IMR-90 (cell line): ENCODE measurements around the gene PTGER2. TPM values are rescaled to one million over a fixed set of nuclear protein-coding genes. Genes with fewer than 3 reads are reported as not detected.

Experiments used
- ATAC-seq: fragments of 200-7000 bp; cut with Tn5 transposase; 2 replicates; pipeline ENCODE4 v1.9.1; 2020; ENCODE audit warnings: low read depth, mild to moderate bottlenecking, moderate library complexity
- BruUV-seq: library from RNA; stranded (reverse); fragments of 400-500 nt; replicated peaks from 2 replicates; lab custom pipeline; 2021; lab: Mats Ljungman, UMichigan
- CTCF ChIA-PET: fragments of 300-600 bp; formaldehyde crosslinking; extraction: SDS; loops from one replicate; lab custom pipeline; 2021; ENCODE audit warnings: antibody characterized with exemption; lab: Yijun Ruan, JAX
- POLR2A ChIA-PET: fragments of 300-600 bp; sonication (Branson Sonifier 250); formaldehyde crosslinking; loops from one replicate; lab custom pipeline; 2022; ENCODE audit warnings: antibody characterized with exemption; ENCODE audit not compliant: unreplicated experiment; lab: Charles Lee
- DNase-seq: peaks from one replicate; pipeline ENCODE4 v3.0.0; 2013
- H2AFZ ChIP-seq: replicated peaks from 2 replicates; pipeline ENCODE3; 2013; ENCODE audit warnings: low read length, mild to moderate bottlenecking; ENCODE audit not compliant: poor library complexity
- H2AK5ac ChIP-seq: 2 replicates; pipeline ENCODE4 v1.6.1; 2013; ENCODE audit warnings: low read depth, low read length, inconsistent platforms
- H2AK9ac ChIP-seq: replicated peaks from 2 replicates; pipeline ENCODE3; 2013; ENCODE audit warnings: mild to moderate bottlenecking, low read depth, low read length, moderate library complexity; ENCODE audit not compliant: poor library complexity
- H2BK120ac ChIP-seq: 2 replicates; pipeline ENCODE4 v1.6.1; 2013; ENCODE audit warnings: low read depth, low read length, inconsistent platforms
- H2BK15ac ChIP-seq: 3 replicates; pipeline ENCODE4 v1.6.1; 2013; ENCODE audit warnings: low read depth, low read length, inconsistent platforms
- H2BK20ac ChIP-seq: 2 replicates; pipeline ENCODE4 v1.6.1; 2013; ENCODE audit warnings: low read depth, mild to moderate bottlenecking, inconsistent platforms, low read length, moderate library complexity
- H2BK5ac ChIP-seq: 2 replicates; pipeline ENCODE4 v1.6.1; 2013; ENCODE audit warnings: mild to moderate bottlenecking, low read depth, low read length, inconsistent platforms; ENCODE audit not compliant: poor library complexity, severe bottlenecking
- H3K14ac ChIP-seq: replicated peaks from 2 replicates; pipeline ENCODE4 v1.6.1; 2013; ENCODE audit warnings: low read depth, low read length, inconsistent platforms
- H3K18ac ChIP-seq: 2 replicates; pipeline ENCODE4 v1.6.1; 2013; ENCODE audit warnings: low read depth, low read length, control low read depth
- H3K23ac ChIP-seq: 2 replicates; pipeline ENCODE4 v1.6.1; 2013; ENCODE audit warnings: low read depth, low read length, inconsistent platforms
- H3K27ac ChIP-seq: 2 replicates; pipeline ENCODE4 v1.5.1; 2013; ENCODE audit warnings: mild to moderate bottlenecking, control low read depth, low read length; ENCODE audit not compliant: insufficient read depth
- H3K27me3 ChIP-seq: 2 replicates; pipeline ENCODE4 v1.6.1; 2013; ENCODE audit warnings: low read length; ENCODE audit not compliant: control insufficient read depth, insufficient read depth
- H3K36me3 ChIP-seq: 2 replicates; pipeline ENCODE4 v1.6.1; 2013; ENCODE audit warnings: low read length, mixed read lengths; ENCODE audit not compliant: control insufficient read depth, insufficient read depth
- H3K4ac ChIP-seq: 2 replicates; pipeline ENCODE4 v1.6.1; 2013; ENCODE audit warnings: low read depth, low read length, inconsistent platforms
- H3K4me1 ChIP-seq: 2 replicates; pipeline ENCODE4 v1.6.1; 2013; ENCODE audit warnings: low read length, mixed read lengths; ENCODE audit not compliant: control insufficient read depth, insufficient read depth
- H3K4me2 ChIP-seq: 2 replicates; pipeline ENCODE4 v1.6.1; 2013; ENCODE audit warnings: low read depth, mild to moderate bottlenecking, control low read depth, low read length, moderate library complexity
- H3K4me3 ChIP-seq: 2 replicates; pipeline ENCODE4 v1.5.1; 2013; ENCODE audit warnings: low read depth, mild to moderate bottlenecking, control low read depth, low read length, moderate library complexity; ENCODE audit not compliant: insufficient read depth
- H3K56ac ChIP-seq: 2 replicates; pipeline ENCODE4 v1.6.1; 2013; ENCODE audit warnings: low read length, inconsistent platforms; ENCODE audit not compliant: insufficient read depth; ENCODE audit errors: extremely low read depth
- H3K79me1 ChIP-seq, 2 experiments: 2 replicates each; pipeline ENCODE4 v1.6.1; 2013; ENCODE audit warnings: low read length in 2 of 2, inconsistent platforms in 1 of 2, low read depth in 1 of 2
- H3K9ac ChIP-seq: 2 replicates; pipeline ENCODE4 v1.6.1; 2013; ENCODE audit warnings: low read depth, low read length, control low read depth
- H3K9me1 ChIP-seq: 2 replicates; pipeline ENCODE4 v1.6.1; 2013; ENCODE audit warnings: low read length, inconsistent platforms; ENCODE audit not compliant: insufficient read depth
- H3K9me3 ChIP-seq: 2 replicates; pipeline ENCODE4 v1.6.1; 2013; ENCODE audit warnings: low read length; ENCODE audit not compliant: control insufficient read depth, insufficient read depth
- H4K20me1 ChIP-seq: 2 replicates; pipeline ENCODE4 v1.6.1; 2013; ENCODE audit warnings: low read length, inconsistent platforms; ENCODE audit not compliant: insufficient read depth
- H4K5ac ChIP-seq: 2 replicates; pipeline ENCODE4 v1.6.1; 2013; ENCODE audit warnings: mild to moderate bottlenecking, low read depth, low read length, control low read depth
- H4K8ac ChIP-seq, 2 experiments: 2 replicates each; pipeline ENCODE4 v1.6.1; 2013; ENCODE audit warnings: low read depth in 2 of 2, low read length in 2 of 2, control low read depth in 1 of 2, inconsistent platforms in 1 of 2
- H4K91ac ChIP-seq: 2 replicates; pipeline ENCODE4 v1.6.1; 2013; ENCODE audit warnings: low read depth, low read length, inconsistent platforms; ENCODE audit not compliant: insufficient read depth
- CEBPB ChIP-seq: IDR thresholded peaks from 2 replicates; pipeline ENCODE4 v1.6.1; 2012; ENCODE audit warnings: low read depth, low read length, improper control_type of control experiment
- CTCF ChIP-seq: conservative IDR thresholded peaks from 2 replicates; pipeline ENCODE4 v1.5.1; 2012; ENCODE audit warnings: mild to moderate bottlenecking, low read depth, low read length, improper control_type of control experiment
- FOS ChIP-seq: fragments of 150-350 bp; IDR thresholded peaks from 2 replicates; pipeline ENCODE4 v1.6.1; 2016; ENCODE audit warnings: low read depth, low read length
- MAZ ChIP-seq: IDR thresholded peaks from 2 replicates; pipeline ENCODE4 v1.6.1; 2012; ENCODE audit warnings: low read depth, mild to moderate bottlenecking, low read length, improper control_type of control experiment, moderate library complexity, borderline replicate concordance
- RCOR1 ChIP-seq: IDR thresholded peaks from 2 replicates; pipeline ENCODE4 v1.6.1; 2012; ENCODE audit warnings: mild to moderate bottlenecking, low read length, improper control_type of control experiment; ENCODE audit not compliant: insufficient replicate concordance
- WGBS, 2 experiments: methylation state at CpG; one replicate each; pipeline versions ENCODE4 v1.1.5 to v1.1.7; 2013; ENCODE audit warnings: missing lambda C conversion rate in 2 of 2; ENCODE audit not compliant: insufficient read length in 1 of 2; ENCODE audit errors: extremely low coverage in 2 of 2; 5-methylcytosine and 5-hydroxymethylcytosine counted together
- dilution Hi-C: fragments of 300-500 bp; cut with HindIII; formaldehyde crosslinking; loops from one replicate; pipeline ENCODE4 v1.14.3; 2018; ENCODE audit warnings: low sequenced_read_pairs; ENCODE audit not compliant: unreplicated experiment
- in situ Hi-C: fragments of 300-500 bp; cut with MboI; formaldehyde crosslinking; loops from 3 replicates; pipeline ENCODE4 v1.14.3; 2019; ENCODE audit warnings: low sequenced_read_pairs, inconsistent platforms, mixed read lengths
- intact Hi-C: fragments of 100-400 bp; cut with micrococcal nuclease; formaldehyde crosslinking; loops from 2 replicates; pipeline ENCODE4 v1.10.0; 2022
- polyA plus RNA-seq, 3 experiments: library from polyadenylated mRNA; depleted of rRNA; stranded (reverse); fragments of >200 nt; gene quantifications; 2 replicates each; pipeline ENCODE4 v1.2.3, GENCODE V29; 2012; ENCODE audit warnings: low replicate concordance in 1 of 3
- total RNA-seq: library from RNA; depleted of rRNA; stranded (reverse); fragments of >200 nt; gene quantifications from 2 replicates; pipeline ENCODE4 v1.2.3, GENCODE V29; 2012

The PTGER2 gene
- total and polyA plus RNA-seq, 2 of the 4 experiments (the other 2 are of a cell fraction) = 24.7 to 58.5 TPM

- peak overlapping the region; percentile 81 for H2AFZ ChIP-seq
- peak; percentile 95 for DNase-seq
- H3K9me3 ChIP-seq = peaks cover under 1% of the 10 kb centered on the region; the same call in 1 of the 2 replicates
- peak overlapping the region; percentile 92 for H3K23ac ChIP-seq
- peak overlapping the region; percentile 90 for H2AK5ac ChIP-seq
- peak overlapping the region; percentile 90 for H3K27ac ChIP-seq
- H4K91ac ChIP-seq = peak overlapping the region; percentile 95
- peak overlapping the region; percentile 99 for H3K18ac ChIP-seq
- H3K36me3 ChIP-seq = no peaks in the 10 kb centered on the region
- H2AK9ac ChIP-seq = peak overlapping the region; percentile 43
- TF ChIP-seq CTCF = no peak
- TF ChIP-seq MAZ = no peak
- no peak for TF ChIP-seq RCOR1
- peak; percentile 71 for TF ChIP-seq FOS
- peak; percentile 64 for TF ChIP-seq CEBPB
- peak overlapping the region; percentile 94 for H4K5ac ChIP-seq
- dilution Hi-C loops = no loop called here
- peak overlapping the region; percentile 5; the same call in 1 of the 2 replicates for H3K4me3 ChIP-seq
- H4K8ac ChIP-seq = peak overlapping the region; percentile 21 to 78
- intact Hi-C loops = loop anchor here (1.0 kb wide), 1 partner anchor 41 kb away; the partner anchor contains the start of gene PTGER2
- H3K14ac ChIP-seq = peak overlapping the region; percentile 70
- peak; percentile 71 for ATAC-seq
- no CpG with 5 or more reads among the region's 2 CpGs for WGBS, 2 experiments
- H3K9ac ChIP-seq = no peak overlapping the region
- peak overlapping the region; percentile 61 for H3K56ac ChIP-seq
- peak overlapping the region; percentile 77 for H3K4me2 ChIP-seq
- peak overlapping the region; percentile 86 for H2BK20ac ChIP-seq
- no peaks in the 10 kb centered on the region for H3K27me3 ChIP-seq
- POLR2A ChIA-PET = no interaction called here
- CTCF ChIA-PET = no interaction called here
- peak overlapping the region; percentile 89; the same call in 2 of the 3 replicates for H2BK15ac ChIP-seq
- peaks cover 23% of the 10 kb centered on the region for H3K4me1 ChIP-seq
- no TSS peak for BruUV-seq
- H3K79me1 ChIP-seq = peaks cover 0 to 7% of the 10 kb centered on the region in 2 experiments; a peak in 1 of 4 replicates
- in situ Hi-C loops = no loop called here
- peak overlapping the region; percentile 94 for H2BK120ac ChIP-seq
- H2BK5ac ChIP-seq = peak overlapping the region; percentile 96
- peaks cover 21% of the 10 kb centered on the region for H3K9me1 ChIP-seq
- H3K4ac ChIP-seq = peak overlapping the region; percentile 91
- H4K20me1 ChIP-seq = no peaks in the 10 kb centered on the region
Measured at GRCh38 chr14:52355016-52355431, 40.9 kb downstream of the PTGER2 start.
